Vagina (tissue), 2 donors: ENCODE data around the gene NLRX1.

ENCODE experiments used
- CTCF ChIP-seq, 3 experiments: fragments of 450-650 bp in 2 of 3; fragments of 200-600 bp in 1 of 3; sonication (generic) in 1 of 3; IDR thresholded peaks; one replicate each; pipeline ENCODE4 v1.5.1; 2017 to 2019; ENCODE audit warnings: antibody characterized with exemption in 3 of 3, mild to moderate bottlenecking in 2 of 3, moderate library complexity in 2 of 3
- POLR2A ChIP-seq, 2 donors: fragments of 450-650 bp; IDR thresholded peaks; one replicate each; pipeline ENCODE4 v1.6.1; 2017; ENCODE audit warnings: antibody characterized with exemption in 2 of 2, mild to moderate bottlenecking in 2 of 2, moderate library complexity in 2 of 2
- POLR2AphosphoS5 ChIP-seq, 2 donors: sonication (generic); formaldehyde crosslinking; IDR thresholded peaks; one replicate each; pipeline ENCODE4 v1.9.0; 2017; ENCODE audit warnings: antibody characterized with exemption in 2 of 2, mild to moderate bottlenecking in 2 of 2, low read depth in 1 of 2; ENCODE audit not compliant: insufficient read depth in 1 of 2

- no peak for TF ChIP-seq CTCF (IDR thresholded peaks at IDR 0.05)
- no peak for TF ChIP-seq POLR2A (IDR thresholded peaks at IDR 0.05)
- no peak for TF ChIP-seq POLR2AphosphoS5 (IDR thresholded peaks at IDR 0.05; ENCODE audit: insufficient read depth in 1 of 2, low read depth in 1 of 2)
These were observed 15.9 kb upstream of the NLRX1 start for GRCh38 chr11:119152604-119153003.
